ENCODE data around the gene KCNIP1.

DNA sequence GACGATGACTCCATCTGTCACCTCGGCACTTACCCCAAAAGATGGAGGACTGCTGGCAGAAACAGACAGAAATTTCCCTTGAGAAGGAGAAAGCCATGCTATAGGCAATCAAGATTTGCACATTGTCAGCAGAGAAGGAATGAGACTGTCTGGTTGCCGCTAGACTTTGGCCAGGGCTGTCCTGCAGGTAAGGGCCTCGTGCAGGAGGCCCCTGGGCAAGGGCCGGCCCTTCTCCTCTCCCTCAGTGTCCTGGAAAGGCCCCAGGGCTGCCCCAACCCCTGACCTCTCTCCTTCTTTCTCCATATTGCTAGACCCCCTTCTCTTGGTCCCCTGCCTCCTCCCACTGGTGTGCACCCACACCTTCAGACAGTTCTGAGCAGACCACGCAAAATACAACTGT is 14.6 kb upstream of the KCNIP1 start:
- TF ChIP-seq, protein P1, sequence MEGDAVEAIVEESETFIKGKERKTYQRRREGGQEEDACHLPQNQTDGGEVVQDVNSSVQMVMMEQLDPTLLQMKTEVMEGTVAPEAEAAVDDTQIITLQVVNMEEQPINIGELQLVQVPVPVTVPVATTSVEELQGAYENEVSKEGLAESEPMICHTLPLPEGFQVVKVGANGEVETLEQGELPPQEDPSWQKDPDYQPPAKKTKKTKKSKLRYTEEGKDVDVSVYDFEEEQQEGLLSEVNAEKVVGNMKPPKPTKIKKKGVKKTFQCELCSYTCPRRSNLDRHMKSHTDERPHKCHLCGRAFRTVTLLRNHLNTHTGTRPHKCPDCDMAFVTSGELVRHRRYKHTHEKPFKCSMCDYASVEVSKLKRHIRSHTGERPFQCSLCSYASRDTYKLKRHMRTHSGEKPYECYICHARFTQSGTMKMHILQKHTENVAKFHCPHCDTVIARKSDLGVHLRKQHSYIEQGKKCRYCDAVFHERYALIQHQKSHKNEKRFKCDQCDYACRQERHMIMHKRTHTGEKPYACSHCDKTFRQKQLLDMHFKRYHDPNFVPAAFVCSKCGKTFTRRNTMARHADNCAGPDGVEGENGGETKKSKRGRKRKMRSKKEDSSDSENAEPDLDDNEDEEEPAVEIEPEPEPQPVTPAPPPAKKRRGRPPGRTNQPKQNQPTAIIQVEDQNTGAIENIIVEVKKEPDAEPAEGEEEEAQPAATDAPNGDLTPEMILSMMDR (IDR thresholded peaks at IDR 0.05), result no peak
- no peak for TF ChIP-seq POLR2A (IDR thresholded peaks at IDR 0.05)

Data from esophagus squamous epithelium (tissue), 4 donors.